HG03378 (cell line): Measurements from ENCODE around the gene TCF21.

Experiments
- ATAC-seq: cut with Tn5 transposase; IDR thresholded peaks from one replicate; pipeline ENCODE4 v1.9.1; 2021; ENCODE audit warnings: mild to moderate bottlenecking, moderate library complexity; ENCODE audit not compliant: unreplicated experiment

The TCF21 gene

DNA sequence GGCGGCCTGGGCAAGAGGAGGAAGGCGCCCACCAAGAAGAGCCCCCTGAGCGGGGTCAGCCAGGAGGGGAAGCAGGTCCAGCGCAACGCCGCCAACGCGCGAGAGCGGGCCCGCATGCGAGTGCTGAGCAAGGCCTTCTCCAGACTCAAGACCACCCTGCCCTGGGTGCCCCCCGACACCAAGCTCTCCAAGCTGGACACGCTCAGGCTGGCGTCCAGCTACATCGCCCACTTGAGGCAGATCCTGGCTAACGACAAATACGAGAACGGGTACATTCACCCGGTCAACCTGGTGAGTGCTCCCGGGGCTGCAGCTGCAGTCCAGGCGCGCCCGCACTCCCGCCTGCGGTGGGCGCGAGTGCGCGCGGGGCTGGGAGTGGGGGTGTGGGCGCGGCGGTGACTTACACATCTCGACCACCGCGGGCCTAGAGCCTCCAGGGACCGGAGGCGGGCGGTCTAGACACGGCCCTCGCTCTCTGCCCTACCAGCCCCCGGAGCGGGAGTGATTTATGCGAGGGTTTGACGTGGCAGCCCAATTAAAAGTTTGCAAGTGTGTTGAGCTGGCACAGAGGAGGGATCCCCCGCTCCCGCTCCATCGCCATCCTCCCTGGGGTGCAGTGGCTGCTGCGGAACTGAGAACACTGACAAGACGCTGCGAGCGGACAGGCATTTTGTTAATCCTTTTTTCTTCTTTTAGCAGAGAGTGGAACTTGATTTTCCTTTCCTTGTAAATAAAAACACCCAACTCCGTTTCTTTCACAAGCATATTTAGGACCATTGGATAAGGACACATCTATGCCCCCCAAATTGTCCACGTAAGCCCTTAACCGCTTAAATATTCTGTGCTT, 867 bp downstream of the TCF21 start:
- ATAC-seq = no peak

DNA sequence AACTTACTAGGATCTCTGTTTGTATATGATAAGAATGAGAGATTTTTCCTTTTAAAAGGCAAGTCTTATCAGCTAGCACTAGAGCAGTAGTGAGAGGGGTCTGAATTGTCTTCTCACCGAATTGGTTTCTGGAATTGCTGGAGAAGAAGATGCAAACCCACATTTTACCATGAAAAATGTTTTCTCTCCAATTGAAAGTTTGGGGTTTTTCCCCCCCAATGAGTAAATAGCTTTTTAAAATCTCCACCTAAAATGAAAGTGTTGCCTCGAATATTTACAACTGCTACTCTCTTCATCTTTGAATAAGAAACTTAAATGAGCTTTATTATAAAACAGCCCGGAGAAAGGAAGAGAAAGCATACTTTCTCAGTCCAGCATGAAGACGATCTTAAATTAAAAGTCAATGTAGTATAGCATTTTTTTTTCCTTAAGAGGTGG, 1.8 kb downstream of the TCF21 start:
- no peak for ATAC-seq

DNA sequence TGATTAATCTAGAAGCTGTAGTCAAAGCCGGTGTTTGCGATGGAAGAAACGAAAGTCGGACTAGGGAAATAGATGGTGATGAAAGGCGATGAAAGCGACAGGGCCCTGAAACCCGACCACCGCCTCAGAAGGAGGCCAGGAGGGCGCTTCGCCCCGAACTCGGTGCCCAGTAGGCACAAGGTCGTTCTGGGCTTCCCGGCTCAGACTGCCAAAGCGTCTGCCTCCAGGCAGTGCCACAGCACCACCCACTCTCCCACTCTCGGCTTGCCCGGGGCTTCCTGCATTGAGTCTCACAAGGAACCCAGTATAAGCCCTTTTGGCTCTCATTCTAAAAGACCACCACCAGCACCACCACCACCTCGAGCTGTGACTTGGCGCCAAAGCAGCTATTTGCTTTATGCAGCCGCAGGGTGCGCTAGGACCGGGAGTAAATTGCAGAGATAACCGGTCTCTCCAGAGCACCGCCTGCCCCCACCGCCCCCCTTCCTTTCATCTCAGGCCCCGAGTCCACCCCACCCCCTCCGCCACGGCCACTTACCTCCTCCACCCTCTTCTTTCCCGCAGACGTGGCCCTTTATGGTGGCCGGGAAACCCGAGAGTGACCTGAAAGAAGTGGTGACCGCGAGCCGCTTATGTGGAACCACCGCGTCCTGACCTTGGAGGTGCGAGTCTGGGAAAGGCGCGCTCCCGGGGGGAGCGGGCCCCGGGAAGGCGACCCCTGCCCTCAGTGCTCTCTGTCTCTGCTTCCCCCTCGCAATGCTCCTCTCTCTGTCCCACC, 2.4 kb downstream of the TCF21 start:
- no peak for ATAC-seq

DNA sequence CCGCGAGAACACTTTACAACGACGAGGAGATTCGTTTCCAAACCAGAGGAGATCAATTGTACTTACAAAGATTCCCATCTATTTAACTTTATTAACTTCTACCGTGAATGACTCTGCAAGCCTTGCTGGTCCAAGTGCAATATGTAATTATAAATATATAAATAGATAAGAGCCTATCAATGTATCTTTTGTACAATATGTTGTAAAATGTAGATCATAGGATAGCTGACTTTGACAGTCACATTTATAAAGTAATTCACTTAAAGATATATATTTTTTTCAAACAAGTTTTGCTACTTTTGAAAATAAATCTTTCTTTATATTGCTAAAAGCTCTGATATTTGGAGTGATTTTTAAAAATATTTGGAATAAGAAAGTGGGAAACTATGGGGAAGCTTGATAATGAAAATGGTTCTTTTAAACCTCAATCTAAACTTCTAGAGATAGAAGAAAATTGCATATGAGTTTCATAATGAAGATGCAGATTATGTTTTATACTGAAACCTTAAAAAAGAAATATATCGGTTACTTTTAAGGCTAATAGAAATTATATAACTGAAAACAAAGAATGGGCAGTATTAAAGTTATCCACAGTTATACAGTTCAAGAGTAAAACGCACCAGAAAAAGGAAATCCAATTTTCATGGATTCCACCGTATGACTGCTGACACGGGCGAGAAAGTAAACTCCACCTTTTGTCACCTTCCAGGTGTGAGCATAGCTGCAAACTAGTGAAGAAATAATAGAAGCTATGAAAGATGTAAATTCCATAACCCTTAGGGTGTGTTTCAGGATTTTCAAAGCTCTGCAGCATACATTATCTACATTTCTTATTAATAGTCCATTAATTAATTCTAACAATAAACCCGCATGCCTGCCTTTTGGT, 3.3 kb downstream of the TCF21 start:
- no peak for ATAC-seq

DNA sequence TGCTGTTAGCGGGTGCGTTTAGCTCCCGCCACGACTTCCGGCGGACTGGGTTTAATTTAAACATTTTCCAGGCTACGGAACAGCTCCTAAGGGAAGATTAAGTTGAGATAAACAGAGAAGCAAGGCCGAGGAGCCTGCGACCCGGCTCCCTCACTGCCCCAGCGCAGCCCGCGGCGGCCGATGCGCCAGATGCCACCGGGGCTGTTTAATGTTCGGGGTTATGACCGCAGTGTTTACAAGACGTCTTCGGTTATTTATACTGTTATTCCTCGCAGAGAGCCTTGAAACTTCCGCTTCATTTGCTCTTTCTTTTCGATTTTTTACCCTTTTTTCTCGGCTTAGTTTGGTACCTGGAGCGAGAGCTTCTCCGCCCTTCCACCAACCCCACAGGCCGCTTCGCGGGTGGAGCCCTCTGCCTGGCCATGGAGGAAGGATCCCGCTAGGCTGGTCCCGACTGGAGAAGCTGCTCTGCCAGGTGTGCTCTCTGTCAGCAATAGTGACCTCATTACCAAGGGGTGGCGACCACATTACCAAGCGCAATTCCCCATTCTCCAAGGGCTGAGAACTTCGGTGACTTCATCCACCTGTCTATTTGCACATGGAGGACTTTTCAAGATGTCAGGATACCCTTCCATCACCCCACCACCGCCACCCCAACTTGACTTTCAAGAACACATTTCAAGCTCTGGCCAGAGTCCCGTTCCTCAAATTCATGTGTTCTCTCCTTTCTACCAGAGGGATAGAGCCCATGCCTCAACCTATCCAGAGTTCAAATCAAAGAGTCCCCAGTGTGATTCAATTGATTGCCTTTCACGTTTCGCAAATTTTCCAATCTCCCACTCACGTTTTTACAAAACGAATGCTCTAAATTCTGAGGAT, 4.1 kb downstream of the TCF21 start:
- ATAC-seq = no peak

DNA sequence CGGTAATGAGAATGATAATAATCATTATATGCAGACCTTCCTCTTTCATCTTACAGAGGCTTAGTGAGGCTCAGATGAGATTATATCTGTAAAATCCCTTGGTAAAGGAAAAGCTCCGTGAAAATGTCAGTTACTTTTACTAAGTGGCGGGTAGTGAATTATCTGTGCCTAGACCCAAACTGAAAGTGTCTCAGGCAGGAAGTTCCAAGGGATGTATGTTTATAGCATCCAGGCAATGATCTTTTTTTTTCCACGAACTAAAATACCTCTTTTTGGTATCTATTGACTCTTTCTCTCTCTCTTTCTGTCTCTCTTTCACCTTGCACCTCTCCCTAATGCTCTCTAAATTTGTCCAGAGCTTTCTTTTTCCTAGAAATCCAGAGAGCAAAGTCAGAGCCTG, 5.0 kb downstream of the TCF21 start:
- ATAC-seq = no peak

DNA sequence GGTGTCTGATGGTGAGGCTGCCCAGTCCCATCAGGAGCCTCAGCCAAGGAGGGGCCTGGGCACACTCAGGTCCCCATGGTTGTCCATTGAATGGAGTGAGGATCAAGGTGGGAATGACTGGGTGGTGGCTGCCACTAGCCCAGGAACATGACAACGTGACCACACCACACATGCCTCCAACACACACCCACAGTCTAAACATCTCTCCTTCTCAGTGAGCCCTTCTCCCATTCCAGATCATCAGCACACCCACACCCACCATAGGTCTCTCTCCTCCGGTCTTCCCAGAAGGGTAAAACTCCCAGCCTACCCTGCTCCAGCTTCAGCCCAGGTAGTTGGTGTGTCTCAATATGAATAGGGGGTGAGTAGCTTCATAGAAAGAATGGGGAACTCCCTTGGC, 5.5 kb downstream of the TCF21 start:
- no peak for ATAC-seq

DNA sequence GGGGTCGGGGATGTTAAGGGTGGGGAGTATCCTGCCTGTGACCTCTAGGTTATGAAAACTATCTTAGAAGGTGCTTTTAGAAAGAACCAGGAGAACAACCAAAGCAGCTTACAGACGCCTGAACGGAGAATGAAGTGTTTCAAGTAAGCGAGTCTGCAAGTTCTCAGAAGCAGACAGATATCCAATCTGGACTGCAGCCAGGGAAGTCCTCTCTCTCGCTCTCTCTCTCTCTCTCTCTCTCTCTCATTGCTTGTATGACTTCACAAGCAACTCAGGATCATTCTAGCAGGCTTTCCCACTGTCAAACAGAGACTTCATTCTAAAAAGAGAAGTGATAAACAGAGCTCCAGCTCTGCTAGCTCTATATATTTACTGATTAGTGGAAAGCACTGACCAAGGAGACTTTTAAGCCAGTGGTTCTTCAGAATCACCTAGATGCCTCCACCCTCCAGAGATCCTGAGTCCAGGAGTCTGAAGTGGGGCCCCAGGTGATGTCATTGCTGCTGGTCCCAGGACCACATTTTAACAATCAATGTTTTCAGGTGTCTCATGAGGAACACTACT, 6.0 kb downstream of the TCF21 start:
- ATAC-seq = no peak

DNA sequence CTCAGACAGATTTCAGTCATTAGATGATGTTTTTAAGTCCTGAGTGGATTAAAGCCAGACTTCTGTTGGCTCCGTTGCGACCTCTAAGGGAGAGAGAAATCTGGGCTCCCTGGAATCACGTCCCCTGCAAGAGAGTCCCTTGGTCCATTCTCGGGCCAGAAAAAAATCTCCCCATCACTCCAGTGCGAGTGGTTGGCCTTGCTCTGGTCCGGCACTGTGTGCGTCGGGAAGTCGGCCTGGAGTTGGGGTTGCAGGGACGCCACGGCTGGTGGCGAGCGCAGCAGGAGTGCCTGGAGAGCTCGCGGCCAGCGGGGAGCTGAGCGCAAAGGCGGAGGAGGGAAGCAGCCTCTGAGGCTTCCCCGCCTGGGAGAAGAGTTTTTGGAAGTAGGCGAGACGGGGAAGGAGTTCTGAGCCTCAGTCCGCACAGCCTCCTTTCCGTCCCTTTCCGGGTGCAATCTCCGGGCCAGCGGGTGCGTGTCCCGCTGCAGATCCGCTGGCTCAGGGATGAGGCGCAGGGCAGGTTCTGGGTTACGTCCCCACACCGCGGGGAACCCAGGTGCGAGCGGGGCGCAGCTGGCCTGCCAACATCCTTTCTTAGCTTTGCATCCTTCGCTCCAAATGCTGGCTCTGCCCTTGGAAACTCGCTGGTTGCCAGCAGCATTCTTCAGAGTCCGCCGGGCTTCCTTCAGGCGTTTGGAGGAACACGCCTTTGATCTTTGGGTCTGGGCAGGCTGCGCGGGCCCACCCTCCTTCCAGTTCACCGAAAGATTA, 6.8 kb downstream of the TCF21 start:
- no peak for ATAC-seq

DNA sequence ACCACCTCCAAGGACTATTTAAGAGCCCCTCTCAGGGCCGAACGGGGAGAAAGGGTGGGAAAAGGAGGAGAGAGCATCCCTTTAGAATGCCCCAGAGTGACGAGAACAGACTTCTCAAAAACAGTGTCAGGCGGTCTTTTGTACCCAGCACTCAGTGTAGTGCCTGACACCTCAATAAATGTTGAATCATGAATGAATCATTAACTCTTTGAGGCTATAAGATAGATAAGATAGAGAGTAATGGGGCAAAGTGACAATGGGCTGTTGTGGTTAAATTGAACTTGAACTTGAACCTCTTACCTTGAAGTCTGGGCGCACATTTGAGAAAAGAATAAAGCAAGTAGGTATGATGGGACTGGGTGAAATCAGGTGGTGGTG, 7.4 kb downstream of the TCF21 start:
- no peak for ATAC-seq

DNA sequence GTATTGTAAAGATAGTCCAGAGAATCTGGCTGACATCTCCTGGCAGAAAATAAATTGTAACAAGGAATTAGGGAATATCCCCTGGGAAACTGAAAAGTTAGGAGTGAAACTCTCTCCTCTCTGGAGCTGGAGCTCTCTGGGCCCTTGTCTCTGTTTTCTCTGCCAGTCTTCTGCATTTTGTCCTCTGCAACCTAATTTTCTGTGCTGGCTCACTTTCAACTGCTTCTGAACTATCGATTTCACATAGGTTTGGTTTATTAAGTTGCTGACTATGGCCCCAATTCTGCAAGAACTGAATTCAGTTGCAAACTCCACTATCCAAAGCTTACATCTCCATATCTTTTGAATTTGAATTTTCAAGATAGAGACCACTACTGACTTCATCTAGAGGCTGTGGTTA, 9.3 kb downstream of the TCF21 start:
- no peak for ATAC-seq

DNA sequence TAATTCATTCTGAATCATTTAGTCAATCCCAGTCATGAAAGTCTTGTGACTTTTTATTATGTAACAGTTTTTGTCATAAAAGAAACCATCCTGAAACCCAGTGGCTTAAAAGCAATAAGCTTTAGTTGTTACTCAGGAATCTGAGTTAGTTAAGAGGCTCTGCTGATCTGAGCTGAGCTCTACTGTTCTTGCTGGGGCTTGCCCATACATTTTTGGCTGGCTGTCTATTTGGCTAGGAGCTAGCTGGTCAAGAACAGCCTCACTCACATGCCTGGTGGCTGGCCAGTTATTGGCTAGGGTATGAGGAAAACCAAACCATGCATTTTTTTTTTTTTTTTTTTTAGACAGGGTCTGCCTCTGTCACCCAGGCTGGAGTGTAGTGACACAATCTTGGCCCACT, 10.6 kb downstream of the TCF21 start:
- no peak for ATAC-seq

DNA sequence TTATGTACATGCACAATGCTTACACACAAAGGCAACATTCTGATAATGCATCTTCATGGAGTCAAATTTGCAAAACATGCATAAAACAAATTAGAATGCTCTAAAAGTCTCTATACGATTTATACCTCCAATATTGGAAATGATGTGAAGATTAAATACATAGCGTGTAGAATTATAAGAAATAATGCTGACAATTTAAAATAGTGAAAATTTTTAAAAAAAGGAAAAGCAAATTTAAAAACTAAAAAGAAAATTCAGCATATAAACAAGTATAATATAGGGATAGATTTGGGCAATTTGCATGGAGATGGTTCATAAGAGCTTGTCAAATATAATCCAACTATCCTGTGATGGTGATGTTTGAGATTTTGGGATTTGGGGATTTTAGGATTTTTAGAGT, 14.9 kb downstream of the TCF21 start:
- ATAC-seq = no peak

DNA sequence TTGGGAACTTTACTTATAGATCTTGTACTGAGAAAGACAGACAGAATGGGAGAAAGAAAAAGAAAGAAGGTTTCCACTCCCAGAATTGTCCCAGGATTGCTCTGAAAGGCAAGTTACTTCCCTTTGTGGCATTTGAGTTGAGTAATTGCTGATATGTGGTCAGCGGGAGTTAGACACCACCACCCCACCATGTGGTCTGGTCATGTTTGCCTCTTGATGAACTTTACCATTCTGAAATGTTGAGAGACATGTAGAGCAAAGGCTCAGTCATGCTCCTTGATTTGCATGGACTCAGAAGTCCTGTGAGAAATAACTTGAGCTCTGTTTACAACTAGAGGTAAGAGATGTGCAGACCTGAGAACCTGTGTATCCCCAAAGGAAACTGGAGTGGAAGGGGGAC, 17.1 kb downstream of the TCF21 start:
- no peak for ATAC-seq

DNA sequence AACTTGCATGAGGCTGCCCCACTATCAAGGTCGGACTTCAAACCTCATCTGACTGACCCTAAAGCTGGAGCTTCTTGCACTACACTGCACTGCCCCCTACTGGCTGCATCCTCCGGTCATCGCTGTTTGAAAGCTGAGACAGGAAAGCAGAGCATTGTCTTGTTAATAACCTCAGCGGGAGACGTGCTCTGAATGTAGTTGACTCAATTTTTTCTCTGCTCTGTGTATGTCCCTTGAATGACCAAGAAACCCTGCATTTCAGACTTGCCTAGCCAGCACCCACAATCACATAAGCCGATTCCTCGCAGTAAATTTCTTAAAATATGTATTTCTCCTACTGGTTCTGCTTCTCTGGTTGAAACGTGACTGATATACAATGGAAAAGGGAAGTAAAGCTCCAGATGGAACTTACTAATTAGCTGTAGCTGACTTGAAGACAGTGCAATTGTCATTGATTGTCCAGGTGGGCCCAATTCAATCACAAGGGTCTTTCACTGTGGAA, 27.8 kb downstream of the TCF21 start:
- ATAC-seq = peak; percentile 82

DNA sequence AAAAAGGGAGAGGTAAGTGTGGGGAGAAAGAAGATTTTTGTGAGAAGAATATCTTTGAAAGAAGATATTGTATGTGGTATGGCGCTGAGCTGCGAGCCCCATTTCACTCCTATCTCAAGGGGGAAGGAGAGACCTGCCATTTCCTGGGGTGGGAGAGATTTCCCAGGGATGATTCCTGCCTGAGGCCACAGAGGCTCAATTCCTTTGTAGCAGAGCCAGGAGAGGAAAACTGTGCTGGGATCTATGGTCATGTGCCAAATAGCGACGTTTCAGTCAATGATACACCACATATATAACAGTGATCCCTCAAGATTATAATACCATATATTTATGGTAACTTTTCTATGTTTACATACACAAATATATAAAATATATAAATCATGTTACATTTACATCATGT, 28.9 kb downstream of the TCF21 start:
- ATAC-seq = no peak

DNA sequence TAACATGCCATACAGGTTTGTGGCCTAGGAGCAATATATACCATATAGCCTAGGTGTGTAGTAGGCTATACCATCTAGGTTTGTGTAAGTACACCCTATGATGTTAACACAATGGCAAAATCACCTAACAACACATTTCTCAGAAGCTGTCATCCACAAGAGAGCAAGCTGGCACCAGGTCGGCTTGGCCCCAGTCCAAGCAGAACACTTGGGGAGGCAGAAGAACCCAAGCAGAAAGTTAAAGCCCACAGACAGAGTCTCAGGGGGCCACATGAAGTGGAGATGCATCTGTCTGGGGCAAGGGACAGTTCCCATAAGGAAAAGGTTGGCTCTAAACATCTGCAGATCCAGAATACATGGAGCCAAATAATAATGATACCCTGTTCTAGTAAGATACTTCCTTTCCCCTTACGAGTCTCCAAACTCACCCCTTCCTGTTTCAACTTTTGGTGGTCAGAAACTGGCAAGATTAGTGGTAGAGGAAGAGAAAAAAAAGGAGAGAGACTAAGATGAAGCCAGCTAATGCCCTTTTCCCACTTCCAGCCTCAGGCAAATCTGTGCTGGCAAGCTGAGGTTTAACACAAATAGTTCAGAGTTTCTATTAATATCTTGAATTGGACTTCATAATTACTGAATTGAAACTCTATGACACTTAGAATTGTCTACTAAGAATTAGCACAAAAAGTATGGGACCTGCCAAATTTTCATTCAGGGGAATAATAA, 29.5 kb downstream of the TCF21 start:
- no peak for ATAC-seq

DNA sequence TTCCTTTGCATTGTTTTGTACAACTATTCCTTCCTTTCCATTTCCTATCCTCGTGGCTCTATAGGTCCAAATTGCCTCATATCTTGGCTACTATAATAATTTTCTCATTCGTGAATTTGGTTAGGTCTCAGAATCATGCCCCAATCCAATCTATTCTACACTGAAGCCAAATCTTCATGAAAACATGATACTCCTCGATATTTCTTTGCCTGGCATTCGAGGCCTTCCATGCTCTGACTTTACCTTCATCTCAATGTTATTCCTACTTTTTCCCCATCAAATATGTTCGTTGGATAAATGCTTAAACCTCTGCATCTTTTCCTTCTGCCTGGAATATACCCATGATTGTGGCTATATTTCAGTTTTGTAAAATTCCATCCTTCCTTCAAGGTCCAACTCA, 30.4 kb downstream of the TCF21 start:
- no peak for ATAC-seq
